GM12875 (cell line): Measurements from ENCODE around the gene ZBTB20.
"Not testable (repeated sequence)": the region's sequence is repeated elsewhere in the genome, so short reads cannot be mapped to it uniquely, and the experiment has no call there.

ENCODE experiments used
- H3K4me3 ChIP-seq: one replicate; pipeline ENCODE4 v1.5.1; 2011; ENCODE audit warnings: low read depth, low read length, control low read depth
- CTCF ChIP-seq: IDR thresholded peaks from 2 replicates; pipeline ENCODE4 v1.5.1; 2011; ENCODE audit warnings: low read depth, mild to moderate bottlenecking, control low read depth, inconsistent platforms, low read length, moderate library complexity, borderline replicate concordance; ENCODE audit not compliant: insufficient read depth

ZBTB20 gene

GRCh38 chr3:114827495-114827894 lies 319.6 kb downstream of the ZBTB20 start:
- no peak overlapping the region for H3K4me3 ChIP-seq
- peak; percentile 49 for TF ChIP-seq CTCF

GRCh38 chr3:114824014-114824413 lies 323.1 kb downstream of the ZBTB20 start:
- no peak overlapping the region for H3K4me3 ChIP-seq
- no peak for TF ChIP-seq CTCF

- H3K4me3 ChIP-seq: no peak overlapping the region
- TF ChIP-seq CTCF: no peak
Measured at GRCh38 chr3:114823061-114823460, 324.0 kb downstream of the ZBTB20 start.

- TF ChIP-seq CTCF: no peak
- H3K4me3 ChIP-seq: no peak overlapping the region
Measured at GRCh38 chr3:114816052-114816451, 331.0 kb downstream of the ZBTB20 start.

GRCh38 chr3:114812541-114813238 lies 334.4 kb downstream of the ZBTB20 start:
- H3K4me3 ChIP-seq: not testable (repeated sequence)

GRCh38 chr3:114809668-114810413 lies 337.2 kb downstream of the ZBTB20 start:
- no peak for TF ChIP-seq CTCF
- H3K4me3 ChIP-seq: no peak overlapping the region

GRCh38 chr3:114804099-114804498 lies 343.0 kb downstream of the ZBTB20 start:
- H3K4me3 ChIP-seq: no peak overlapping the region
- no peak for TF ChIP-seq CTCF
